G401 (cell line): ENCODE results near the gene GBX1. TPM values are rescaled to one million over a fixed set of nuclear protein-coding genes. Genes with fewer than 3 reads are reported as not detected.

ENCODE experiments used
- DNase-seq: peaks from one replicate; pipeline ENCODE4 v3.0.0-alpha.2; 2015; ENCODE audit warnings: low spot score
- in situ Hi-C: cut with HindIII; loops from 2 replicates; pipeline ENCODE4 v1.10.0; 2016; ENCODE audit warnings: low sequenced_read_pairs, mixed read lengths
- total RNA-seq: library from RNA; depleted of rRNA; stranded (reverse); fragments of >200 nt; shearing (Covaris generic); gene quantifications from 2 replicates; pipeline ENCODE4 v1.2.3, GENCODE V29; 2014; rRNA removed

The GBX1 gene
- total RNA-seq: 0.37 TPM in 1 of 2 replicates, not detected in the other

DNA sequence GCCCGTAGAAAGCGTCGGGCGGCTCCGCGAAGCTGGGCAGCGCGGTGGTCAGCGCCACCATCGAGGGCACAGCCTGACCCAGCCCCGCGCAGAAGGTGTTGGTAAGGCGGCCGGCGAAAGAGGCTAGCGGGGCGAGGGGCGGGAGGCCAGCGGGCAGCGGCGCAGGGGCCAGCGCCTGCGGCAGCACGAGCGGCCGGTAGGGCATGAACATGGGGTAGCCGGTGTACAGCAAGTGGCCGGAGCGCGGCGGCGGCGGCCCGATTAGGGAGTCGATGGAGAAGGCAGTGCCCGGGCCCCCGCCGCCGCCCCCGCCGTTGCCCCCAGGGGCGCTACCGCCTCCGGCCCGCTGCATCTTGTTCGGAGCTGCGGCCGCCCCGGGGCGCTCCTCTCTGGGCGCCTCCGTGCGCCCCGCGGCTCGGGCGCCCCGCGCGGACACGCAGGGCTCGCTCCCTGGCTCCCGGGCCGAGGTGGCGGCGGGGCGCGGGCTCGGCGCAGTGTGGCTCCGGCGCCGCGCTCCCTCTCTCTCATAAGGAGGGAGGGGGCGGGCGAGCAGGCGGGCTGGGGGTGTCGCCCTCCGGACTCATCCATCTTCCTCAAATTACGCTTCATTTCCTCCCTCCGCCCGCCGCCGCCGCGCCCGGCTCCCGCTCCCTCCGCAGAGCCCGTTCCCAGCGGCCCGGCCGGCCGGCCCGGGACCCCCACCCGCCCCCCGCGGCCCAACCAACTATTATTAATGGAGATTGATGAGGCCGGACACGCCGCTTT lies at the start of gene GBX1:
Gene GBX1 (minus strand): TSS at position 498 of the 765 bp plus-strand sequence. CDS start 146 bp downstream, at position 352.
- in situ Hi-C loops: loop anchor here (5.0 kb wide), 1 partner anchor 135 kb away; no protein-coding TSS in a partner anchor

DNA sequence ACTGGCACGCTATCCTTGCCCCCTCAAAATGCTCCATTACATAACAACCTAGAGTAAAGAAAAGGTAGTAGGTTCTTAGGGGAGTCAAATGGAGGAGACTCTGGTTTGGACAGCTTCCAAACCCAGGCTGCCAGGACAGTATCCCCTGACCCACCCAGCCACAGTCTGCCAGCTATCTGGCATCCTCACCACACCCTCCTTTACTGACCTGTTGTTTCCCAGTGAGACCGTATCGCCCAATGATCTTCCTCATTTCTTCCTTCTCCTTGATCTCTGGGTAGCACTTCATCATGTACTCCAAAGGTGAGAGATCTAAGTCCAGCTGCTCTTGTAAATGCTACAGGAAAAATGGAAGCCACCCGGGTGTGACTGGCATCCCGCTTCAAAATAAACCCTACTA lies 47.9 kb upstream of the GBX1 start:
- DNase-seq: no peak
- in situ Hi-C loops: no loop called here

More for the DNA sequence above, at the start of gene GBX1:
- DNase-seq: no peak

DNA sequence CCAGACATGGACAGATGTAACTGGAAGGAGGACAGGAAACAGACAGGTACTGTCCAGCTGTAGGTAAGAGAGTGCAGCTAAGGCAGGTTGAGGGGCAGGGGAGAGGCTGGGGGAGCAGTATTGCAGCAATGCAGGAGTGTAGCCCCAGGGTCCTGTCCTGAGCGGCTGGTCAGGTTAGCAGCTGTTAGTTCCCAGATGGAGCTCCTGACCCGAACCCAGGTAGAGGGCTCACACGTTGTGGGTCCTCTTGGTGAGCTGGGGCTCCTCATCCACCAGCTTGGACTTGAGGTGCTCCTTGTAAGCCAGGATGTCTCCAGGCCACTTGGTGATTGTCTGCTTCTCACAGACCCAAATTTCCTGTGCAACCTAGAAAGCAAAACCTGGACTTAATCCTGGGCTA lies 46.3 kb upstream of the GBX1 start:
- in situ Hi-C loops: no loop called here
- DNase-seq: no peak

DNA sequence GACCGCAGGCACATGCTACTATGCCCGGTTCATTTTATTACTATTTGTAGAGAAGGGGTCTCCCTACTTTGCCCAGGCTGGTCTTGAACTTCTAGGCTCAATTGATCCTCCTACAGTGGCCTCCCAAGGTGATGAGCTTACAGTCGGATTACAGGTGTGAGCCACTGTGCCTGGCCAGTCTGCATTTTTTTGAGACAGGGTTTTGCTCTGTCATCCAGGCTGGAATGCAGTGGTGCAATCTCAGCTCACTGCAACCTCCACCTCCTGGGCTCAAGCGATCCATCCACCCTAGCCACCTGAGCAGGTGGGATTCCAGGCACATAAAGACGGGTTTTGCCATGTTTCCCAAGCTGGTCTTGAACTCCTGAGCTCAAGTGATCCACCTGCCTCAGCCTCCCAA lies 45.1 kb upstream of the GBX1 start:
- DNase-seq: no peak
- in situ Hi-C loops: no loop called here

DNA sequence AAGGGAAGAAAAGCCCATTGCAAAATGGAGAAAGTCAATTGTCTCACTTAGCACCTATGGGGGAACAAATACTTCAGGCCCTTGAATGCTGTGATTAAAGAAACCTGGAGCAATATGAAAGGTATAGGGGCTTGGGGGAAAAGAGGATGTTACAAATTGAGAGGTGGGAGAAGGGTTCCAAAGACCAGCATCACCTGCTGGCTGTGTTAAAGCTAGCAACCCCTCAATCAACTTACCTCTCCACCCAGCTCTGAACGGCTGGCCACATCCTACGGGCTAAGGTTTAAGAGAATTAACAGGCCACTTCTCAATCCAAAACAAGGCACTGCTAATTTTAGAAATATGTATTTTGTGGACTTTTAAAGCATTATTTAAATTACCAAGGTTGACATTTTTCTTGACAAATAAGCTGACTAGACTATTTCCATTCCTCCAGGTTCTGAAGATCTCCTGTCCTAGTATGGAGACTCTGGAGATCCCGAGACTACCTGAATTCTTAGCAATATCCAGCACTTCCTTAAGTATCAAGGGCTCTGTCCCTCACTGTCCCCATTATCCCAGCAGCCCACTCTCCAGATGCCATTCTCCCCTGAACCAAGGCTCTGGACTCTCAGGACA lies 43.8 kb upstream of the GBX1 start:
- in situ Hi-C loops: no loop called here
- DNase-seq: no peak

DNA sequence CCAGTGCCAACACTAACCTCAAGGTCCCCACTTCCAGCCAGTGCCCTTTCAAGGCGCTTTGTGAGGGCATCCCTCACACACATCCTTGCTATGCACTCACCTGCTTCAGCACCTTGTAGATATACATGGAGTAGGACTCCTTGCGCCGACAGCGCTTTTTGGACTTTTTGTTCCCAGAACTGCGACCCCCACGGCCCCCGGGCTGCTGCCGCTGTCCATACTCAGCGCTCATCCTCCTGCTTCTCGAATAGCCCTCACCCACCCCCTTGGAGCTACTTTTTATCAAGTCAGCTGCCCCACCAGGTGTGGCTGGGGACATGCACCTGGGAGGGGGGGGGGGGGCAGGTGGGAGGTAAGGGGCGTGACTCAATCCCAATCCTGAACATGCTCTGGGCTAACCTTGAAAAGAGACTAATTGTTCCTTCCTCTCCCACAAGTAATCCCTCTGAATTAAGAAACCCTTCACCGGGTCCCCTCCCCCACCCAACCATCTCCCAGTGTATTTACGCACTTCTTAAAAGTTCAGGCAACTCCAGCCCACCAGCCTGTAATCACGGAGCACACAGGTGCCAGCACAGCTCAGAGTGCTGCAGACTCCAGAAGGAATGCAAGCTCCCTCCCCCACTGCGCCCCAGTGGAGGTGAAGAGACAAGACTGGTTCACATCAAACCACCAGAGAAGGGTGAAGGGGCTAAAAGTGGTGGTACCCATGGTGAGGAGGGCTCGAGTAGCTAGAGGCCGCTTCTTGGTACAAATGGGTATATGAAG lies 42.8 kb upstream of the GBX1 start, which contains the start of gene H2BK1:
Gene H2BK1 (minus strand): TSS at position 402 of the 768 bp plus-strand sequence. CDS start 170 bp downstream, at position 232.
- DNase-seq: no peak
- in situ Hi-C loops: no loop called here

DNA sequence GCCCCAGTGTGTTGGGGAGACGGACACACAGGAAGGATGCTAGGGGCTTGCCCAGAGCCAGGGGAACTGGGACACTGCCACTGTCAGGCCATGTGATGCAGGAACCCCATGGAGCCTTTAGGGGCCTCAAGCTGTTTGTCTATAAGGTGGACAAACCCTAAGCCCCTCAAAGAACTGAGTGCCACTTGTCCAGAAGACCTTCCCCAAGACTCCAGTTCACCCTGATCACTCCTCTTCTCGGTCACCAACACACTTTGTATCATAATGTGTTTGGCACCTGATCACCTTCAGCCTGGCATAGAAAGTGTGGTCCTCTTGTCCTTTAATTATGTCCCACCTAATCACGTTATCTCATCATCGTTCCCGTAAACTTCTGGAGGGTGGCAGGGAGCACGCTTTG lies 42.1 kb upstream of the GBX1 start:
- in situ Hi-C loops: loop anchor here (5.0 kb wide), 1 partner anchor 62 kb away; no protein-coding TSS in a partner anchor
- no peak for DNase-seq

DNA sequence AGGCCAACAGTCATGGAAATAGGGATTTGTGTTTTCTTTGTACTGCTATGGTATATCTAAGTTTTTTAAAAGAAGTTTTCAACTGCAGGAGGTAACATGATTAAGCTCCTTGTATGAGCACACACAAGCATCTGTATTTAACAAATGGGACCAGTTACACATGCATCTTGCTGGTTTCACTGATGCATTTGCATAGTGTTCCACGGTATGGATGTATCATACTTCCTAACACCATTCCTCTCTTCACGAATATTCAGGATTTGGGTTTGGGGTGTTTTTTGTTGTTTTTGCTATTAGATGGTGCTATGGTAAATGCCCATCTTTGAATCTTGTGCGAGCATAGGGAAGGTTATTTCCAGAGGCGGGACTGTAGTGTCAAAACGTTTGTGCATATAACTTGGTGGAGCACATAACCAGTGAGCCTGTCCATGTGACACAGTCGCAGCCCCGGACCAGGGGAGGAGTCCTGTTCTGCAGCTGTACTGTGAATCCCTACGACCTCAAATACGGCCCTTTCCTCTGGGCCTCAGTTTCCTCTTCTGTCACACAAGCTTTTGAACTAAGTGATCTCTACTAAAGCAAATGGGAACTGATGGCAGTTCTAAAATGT lies 40.9 kb upstream of the GBX1 start:
- no peak for DNase-seq
- in situ Hi-C loops: loop anchor here (5.0 kb wide), 1 partner anchor 61 kb away; no protein-coding TSS in a partner anchor

DNA sequence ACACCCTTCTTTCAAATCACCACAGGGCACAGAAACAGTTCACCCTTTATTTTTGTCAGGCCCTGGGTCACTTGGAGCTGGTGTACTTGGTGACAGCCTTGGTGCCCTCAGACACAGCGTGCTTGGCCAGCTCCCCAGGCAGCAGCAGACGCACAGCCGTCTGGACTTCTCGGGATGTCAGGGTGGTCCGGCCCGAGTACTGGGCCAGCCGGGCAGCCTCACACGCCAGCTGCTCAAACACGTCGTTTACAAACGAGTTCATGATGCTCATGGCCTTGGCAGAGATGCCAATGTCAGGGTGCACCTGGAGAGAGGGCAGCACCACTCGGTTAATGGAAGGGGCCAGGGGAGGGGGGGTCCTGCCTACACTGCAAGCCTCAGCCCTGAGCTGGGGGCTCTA lies 40.3 kb upstream of the GBX1 start:
- in situ Hi-C loops: loop anchor here (5.0 kb wide), 1 partner anchor 61 kb away; no protein-coding TSS in a partner anchor
- DNase-seq: no peak

DNA sequence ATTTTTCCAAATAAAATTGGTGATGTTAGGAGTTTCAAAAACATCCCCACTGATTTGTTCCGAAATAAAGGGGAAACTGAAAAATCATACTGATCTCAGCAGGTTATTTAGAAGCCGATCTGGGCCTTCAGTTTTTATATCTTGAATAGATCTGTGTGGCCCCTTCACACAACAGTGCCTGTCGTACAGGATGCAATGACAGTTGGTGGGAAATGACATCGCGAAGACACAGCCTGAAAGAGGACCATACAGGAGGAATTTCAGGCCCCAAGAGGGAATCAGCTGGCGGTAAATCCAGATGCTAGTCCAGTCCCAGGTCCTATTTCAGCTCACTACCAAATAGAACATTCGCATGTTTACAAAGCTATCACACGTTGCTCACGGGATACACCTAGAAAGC lies 39.8 kb upstream of the GBX1 start:
- in situ Hi-C loops: loop anchor here (5.0 kb wide), 1 partner anchor 60 kb away; no protein-coding TSS in a partner anchor
- no peak for DNase-seq

DNA sequence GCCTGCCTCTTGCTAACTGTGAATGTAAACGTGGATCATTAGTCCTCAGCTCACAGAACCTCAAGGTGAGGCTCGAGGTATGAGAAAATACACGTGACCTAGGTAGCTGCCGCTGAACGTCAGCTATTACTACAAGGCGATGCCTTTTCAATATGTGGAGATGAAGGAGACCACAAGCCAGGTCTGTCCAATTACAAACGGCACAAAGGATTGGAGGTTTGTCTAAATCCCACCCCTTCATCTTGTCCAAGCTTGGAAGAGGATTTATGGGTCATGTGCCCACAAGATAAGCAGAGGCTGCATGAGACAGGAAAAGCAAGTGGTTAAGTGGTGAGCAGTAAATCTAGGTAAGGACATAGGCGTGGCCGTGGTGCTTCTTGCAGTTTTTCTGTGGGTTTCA lies 39.4 kb upstream of the GBX1 start:
- in situ Hi-C loops: loop anchor here (5.0 kb wide), 1 partner anchor 60 kb away; no protein-coding TSS in a partner anchor
- DNase-seq: no peak

DNA sequence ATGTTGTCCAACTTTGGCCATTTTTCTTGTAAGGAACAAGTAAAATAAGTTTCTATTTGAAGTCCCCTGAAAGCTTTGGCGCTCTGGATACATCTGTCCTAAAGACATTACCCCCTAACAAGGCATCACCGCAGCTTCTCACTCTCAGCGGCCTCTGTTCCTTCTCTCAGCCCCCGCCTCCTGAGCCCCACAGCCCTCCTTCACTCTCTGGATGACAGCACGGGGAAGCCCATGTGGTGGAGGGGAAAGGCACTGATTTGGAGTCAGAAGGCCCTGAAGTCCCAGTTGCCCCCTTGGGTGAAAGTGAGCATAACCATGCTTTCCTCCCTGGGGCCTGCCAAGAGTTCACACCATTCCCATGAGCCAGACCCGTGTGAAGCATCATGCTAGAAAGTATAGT lies 38.2 kb upstream of the GBX1 start:
- in situ Hi-C loops: loop anchor here (5.0 kb wide), 1 partner anchor 58 kb away; no protein-coding TSS in a partner anchor
- DNase-seq: no peak

DNA sequence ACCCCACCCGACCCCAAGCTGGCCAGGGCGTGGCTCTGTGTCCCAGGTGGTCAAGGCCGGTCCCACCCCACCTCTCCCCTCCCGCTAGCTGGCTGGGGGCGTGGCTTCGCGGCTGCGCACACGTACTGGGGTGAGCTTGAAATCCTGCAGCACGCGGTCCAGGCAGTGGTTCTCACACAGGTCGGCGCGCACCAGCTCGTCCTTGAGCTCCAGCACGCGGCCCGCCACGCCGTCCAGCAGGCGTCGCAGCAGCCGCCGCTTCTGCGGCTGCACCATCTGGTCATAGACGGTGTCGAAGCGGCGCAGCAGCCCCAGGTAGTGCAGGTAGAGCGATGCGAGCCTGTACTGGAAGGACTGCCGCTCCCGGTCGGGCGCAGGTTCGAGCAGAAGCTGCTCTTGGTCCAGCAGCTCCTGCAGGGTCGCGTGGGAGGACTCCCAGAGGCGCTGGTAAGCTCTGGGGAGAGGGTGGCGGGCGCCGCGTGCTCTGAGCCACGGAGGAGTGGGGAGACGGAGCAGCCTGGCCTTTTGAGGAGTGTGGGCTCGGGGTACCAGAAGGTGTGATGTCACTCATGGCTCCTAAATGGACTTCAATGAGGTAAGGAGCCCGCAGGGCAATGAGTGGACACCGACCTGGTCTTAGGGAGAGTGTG lies 37.0 kb upstream of the GBX1 start:
- DNase-seq: no peak
- in situ Hi-C loops: loop anchor here (5.0 kb wide), 1 partner anchor 57 kb away; no protein-coding TSS in a partner anchor

DNA sequence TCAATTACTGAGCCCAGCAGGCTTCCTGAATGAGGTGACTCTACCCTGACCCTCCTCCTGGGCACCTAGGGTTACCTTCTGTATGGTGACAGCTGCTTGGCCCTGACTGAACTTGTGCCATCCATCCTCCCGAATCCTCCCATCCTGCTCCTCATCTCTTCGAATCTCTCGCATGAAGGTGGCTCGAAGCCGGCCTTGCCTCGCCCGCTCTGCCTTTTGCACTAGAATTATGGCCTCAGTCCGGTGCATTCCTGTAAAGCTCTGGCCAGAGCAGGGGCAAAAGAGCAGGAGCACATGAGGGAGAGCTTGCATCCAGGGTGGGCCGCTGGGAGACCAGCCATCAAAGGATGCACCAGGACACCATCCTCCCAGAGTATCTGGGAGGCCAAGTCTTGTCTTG lies 35.3 kb upstream of the GBX1 start:
- DNase-seq: no peak
- in situ Hi-C loops: no loop called here

DNA sequence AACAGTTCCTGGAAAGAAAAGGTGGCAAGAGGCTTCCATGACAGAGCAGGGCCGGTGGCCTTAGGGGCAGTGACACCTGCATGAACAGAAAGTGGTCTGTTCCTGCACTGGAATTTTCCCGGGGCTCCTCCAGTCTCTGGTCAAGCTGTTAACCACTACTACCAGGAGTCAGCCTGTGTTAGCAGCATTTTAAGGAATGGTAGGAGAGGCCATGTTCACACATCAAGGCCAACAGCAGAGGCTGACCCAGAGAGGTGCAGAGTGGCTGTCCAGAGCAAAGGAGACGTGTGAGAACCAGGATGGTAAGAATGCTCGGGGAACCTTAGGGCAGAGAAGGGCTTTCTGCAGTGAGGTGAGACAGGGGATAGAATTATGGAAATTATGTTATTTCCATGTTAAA lies 34.3 kb upstream of the GBX1 start:
- DNase-seq: no peak
- in situ Hi-C loops: no loop called here

DNA sequence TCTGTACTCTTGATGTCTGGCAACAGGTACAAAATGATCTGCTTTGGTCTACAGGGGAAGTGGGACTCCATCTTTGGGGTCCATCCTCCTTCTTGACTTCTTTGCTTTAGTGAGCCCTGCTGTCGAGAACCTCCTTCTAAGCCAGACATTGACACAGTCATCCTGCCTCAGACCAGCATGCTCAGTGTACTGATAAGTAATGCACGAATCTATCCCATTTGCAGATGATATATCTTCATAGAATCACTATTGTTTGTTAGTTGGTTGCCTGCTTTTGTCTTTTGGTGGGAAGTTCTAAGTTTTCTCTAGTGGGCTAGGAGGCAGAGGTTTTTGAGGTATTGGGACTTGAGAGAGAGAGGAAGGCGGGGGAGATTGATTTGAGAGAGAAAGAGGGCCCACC lies 33.9 kb upstream of the GBX1 start:
- no peak for DNase-seq
- in situ Hi-C loops: no loop called here

DNA sequence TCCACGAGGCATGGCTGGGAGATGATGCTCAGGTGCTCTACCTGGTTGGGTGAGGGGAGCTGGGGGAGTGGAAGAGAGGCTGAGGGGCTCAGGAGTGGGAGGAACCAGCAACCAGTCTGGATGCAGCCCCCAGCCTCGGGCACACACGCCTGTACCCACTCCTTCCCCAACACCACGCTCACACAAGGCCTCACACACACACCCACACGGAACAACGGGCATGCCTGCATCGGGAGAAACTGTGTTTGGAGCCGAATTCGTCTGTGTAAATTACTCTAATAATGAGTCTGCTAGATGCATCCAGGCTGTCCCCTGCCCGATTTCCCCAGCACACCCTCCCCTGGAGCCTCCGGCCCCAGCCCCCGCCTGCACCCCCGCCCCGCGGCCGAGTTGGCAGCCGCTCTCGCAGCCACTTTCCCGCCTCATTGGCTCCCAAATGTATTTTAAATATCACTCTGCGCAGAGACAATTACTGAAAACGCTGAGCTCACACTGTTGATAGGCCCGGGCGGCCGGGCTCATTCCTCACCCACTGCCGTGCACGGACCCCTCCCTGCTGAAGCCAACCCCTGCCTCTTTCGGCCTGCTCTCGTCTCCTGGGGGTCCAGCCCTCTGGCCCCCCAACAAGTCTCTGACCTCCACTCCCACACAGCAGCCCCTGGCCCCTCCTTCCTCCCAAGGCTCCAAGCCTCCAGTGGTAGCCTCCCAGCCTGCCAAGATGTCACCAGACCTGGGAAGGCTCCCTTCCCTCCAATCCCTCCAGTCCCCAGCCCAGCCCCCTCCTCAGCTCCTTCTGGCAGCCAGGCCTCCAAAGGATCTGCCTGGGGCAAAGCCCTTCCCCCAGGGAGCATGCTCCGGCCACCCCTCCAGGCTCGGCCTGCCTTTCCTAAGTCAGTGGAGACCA lies 31.7 kb upstream of the GBX1 start:
- DNase-seq: no peak
- in situ Hi-C loops: no loop called here

DNA sequence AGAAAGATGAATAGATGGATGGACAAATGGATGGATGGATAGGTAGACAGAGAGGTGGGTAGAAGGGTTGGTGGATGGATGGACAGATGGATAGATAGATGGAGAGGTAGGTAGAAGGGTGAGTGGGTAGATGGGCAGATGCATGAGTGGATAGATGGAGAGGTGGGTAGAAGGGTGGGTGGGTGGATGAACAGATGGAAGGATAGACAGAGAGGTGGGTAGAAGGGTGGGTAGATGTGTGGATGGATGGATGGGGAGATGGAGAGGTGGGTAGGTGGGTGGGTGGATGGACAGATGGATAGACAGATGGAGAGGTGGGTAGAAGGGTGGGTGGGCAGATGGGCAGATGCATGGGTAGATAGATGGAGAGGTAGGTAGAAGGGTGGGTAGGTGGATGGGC lies 30.4 kb upstream of the GBX1 start:
- in situ Hi-C loops: no loop called here
- no peak for DNase-seq
